MM.1S (cell line): ENCODE results near the gene PCDHA11.

Experiments
- DNase-seq: peaks from one replicate; pipeline ENCODE4 v3.0.0-alpha.2; 2015
- H2AFZ ChIP-seq: fragments of 300-600 bp; sonication (generic); 2 replicates; pipeline ENCODE4 v1.6.0; 2016; ENCODE audit warnings: antibody characterized with exemption, low read length
- H3F3A ChIP-seq: fragments of 300-600 bp; sonication (generic); 2 replicates; pipeline ENCODE4 v1.6.1; 2016; ENCODE audit warnings: mild to moderate bottlenecking, antibody characterized with exemption, low read length, moderate library complexity, mixed read lengths; ENCODE audit not compliant: insufficient read depth
- H3K27ac ChIP-seq: fragments of 300-600 bp; sonication (generic); 2 replicates; pipeline ENCODE4 v1.5.1; 2016; ENCODE audit warnings: mild to moderate bottlenecking, low read length
- H3K27me3 ChIP-seq: fragments of 300-600 bp; sonication (generic); replicated peaks from 2 replicates; pipeline ENCODE4 v1.6.0; 2016; ENCODE audit warnings: low read length; ENCODE audit not compliant: insufficient read depth
- H3K36me3 ChIP-seq: fragments of 300-600 bp; sonication (generic); replicated peaks from 2 replicates; pipeline ENCODE4 v1.6.1; 2016; ENCODE audit warnings: mild to moderate bottlenecking, low read length, mixed read lengths; ENCODE audit not compliant: insufficient read depth
- H3K4me1 ChIP-seq: fragments of 300-600 bp; sonication (generic); 2 replicates; pipeline ENCODE4 v1.6.1; 2016; ENCODE audit warnings: low read length, mixed read lengths
- H3K4me2 ChIP-seq: fragments of 300-600 bp; sonication (generic); 2 replicates; pipeline ENCODE4 v1.6.0; 2016; ENCODE audit warnings: low read depth, low read length
- H3K4me3 ChIP-seq: fragments of 300-600 bp; sonication (generic); 2 replicates; pipeline ENCODE4 v1.5.1; 2016; ENCODE audit warnings: low read length, mixed read lengths
- H3K79me2 ChIP-seq: fragments of 300-600 bp; sonication (generic); 2 replicates; pipeline ENCODE4 v1.6.1; 2016; ENCODE audit warnings: mixed run types, low read length, mixed read lengths
- H3K9ac ChIP-seq: fragments of 300-600 bp; sonication (generic); 2 replicates; pipeline ENCODE4 v1.6.1; 2016; ENCODE audit warnings: low read length, mixed read lengths
- H3K9me2 ChIP-seq: fragments of 300-600 bp; sonication (generic); replicated peaks from 2 replicates; pipeline ENCODE4 v1.6.1; 2016; ENCODE audit warnings: mild to moderate bottlenecking, low read length, mixed read lengths; ENCODE audit not compliant: insufficient read depth
- H3K9me3 ChIP-seq: fragments of 300-600 bp; sonication (generic); replicated peaks from 2 replicates; pipeline ENCODE4 v1.6.1; 2016; ENCODE audit warnings: mild to moderate bottlenecking, low read length, mixed read lengths; ENCODE audit not compliant: insufficient read depth
- H4K20me1 ChIP-seq: fragments of 300-600 bp; sonication (generic); 2 replicates; pipeline ENCODE4 v1.6.1; 2016; ENCODE audit warnings: mild to moderate bottlenecking, low read length, moderate library complexity, mixed read lengths; ENCODE audit not compliant: insufficient read depth
- EZH2 ChIP-seq: fragments of 300-600 bp; sonication (generic); optimal IDR thresholded peaks from 2 replicates; pipeline ENCODE3; 2017; ENCODE audit warnings: low read depth, mild to moderate bottlenecking, antibody characterized with exemption, low read length, mixed read lengths
- EZH2phosphoT487 ChIP-seq: fragments of 300-600 bp; sonication (generic); IDR thresholded peaks from 2 replicates; pipeline ENCODE4 v1.6.1; 2018; ENCODE audit warnings: antibody characterized with exemption, low read length
- TF ChIP-seq, protein P1 (sequence below): fragments of 300-600 bp; sonication (generic); IDR thresholded peaks from 2 replicates; pipeline ENCODE4 v1.5.1; 2016; ENCODE audit warnings: antibody characterized with exemption, low read length, mixed read lengths

Gene PCDHA11

DNA sequence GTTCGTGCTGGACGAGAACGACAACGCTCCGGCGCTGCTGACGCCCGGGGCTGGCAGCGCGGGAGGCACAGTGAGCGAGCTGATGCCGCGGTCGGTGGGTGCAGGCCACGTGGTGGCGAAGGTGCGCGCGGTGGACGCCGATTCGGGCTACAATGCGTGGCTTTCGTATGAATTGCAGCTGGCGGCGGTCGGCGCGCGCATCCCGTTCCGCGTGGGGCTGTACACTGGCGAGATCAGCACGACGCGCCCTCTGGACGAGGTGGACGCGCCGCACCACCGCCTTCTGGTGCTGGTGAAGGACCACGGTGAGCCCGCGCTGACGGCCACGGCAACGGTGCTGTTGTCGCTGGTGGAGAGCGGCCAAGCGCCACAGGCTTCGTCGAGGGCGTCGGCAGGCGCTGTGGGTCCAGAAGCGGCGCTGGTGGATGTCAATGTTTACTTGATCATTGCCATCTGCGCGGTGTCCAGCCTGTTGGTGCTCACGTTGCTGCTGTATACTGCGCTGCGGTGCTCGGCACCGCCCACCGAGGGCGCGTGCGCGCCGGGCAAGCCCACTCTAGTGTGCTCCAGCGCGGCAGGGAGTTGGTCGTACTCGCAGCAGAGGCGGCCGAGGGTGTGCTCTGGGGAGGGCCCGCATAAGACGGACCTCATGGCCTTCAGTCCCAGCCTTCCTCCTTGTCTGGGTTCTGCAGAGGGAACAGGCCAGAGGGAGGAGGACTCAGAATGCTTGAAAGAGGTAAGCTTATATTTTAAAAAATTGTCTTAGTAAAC lies 15.4 kb downstream of the PCDHA11 start:
- H3K4me1 ChIP-seq = no peaks in the 10 kb centered on the region
- no peaks in the 10 kb centered on the region for H3K27me3 ChIP-seq
- H3K9ac ChIP-seq = no peak overlapping the region
- no peaks in the 10 kb centered on the region for H3F3A ChIP-seq
- H3K4me2 ChIP-seq = no peak overlapping the region
- DNase-seq = no peak
- H3K9me3 ChIP-seq = no peaks in the 10 kb centered on the region
- no peak overlapping the region for H3K4me3 ChIP-seq
- H3K36me3 ChIP-seq = no peaks in the 10 kb centered on the region
- no peaks in the 10 kb centered on the region for H4K20me1 ChIP-seq
- no peak overlapping the region for H3K27ac ChIP-seq
- H3K79me2 ChIP-seq = no peaks in the 10 kb centered on the region
- H3K9me2 ChIP-seq = no peaks in the 10 kb centered on the region
- no peak overlapping the region for H2AFZ ChIP-seq
- no peak for TF ChIP-seq EZH2phosphoT487
- no peak for TF ChIP-seq EZH2
- TF ChIP-seq, protein P1, sequence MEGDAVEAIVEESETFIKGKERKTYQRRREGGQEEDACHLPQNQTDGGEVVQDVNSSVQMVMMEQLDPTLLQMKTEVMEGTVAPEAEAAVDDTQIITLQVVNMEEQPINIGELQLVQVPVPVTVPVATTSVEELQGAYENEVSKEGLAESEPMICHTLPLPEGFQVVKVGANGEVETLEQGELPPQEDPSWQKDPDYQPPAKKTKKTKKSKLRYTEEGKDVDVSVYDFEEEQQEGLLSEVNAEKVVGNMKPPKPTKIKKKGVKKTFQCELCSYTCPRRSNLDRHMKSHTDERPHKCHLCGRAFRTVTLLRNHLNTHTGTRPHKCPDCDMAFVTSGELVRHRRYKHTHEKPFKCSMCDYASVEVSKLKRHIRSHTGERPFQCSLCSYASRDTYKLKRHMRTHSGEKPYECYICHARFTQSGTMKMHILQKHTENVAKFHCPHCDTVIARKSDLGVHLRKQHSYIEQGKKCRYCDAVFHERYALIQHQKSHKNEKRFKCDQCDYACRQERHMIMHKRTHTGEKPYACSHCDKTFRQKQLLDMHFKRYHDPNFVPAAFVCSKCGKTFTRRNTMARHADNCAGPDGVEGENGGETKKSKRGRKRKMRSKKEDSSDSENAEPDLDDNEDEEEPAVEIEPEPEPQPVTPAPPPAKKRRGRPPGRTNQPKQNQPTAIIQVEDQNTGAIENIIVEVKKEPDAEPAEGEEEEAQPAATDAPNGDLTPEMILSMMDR = no peak

GRCh38 chr5:140916325-140916724 lies 47.6 kb downstream of the PCDHA11 start:
- H3K27me3 ChIP-seq = no peaks in the 10 kb centered on the region
- H3K9ac ChIP-seq = no peak overlapping the region

More at GRCh38 chr5:140916325-140916724, 47.6 kb downstream of the PCDHA11 start:
- no peak for TF ChIP-seq EZH2phosphoT487
- no peak for TF ChIP-seq EZH2
- TF ChIP-seq, protein P1 = no peak
- Histone ChIP-seq H3K4me2 (no peak overlapping the region), H3K9me2 (no peaks in the 10 kb centered on the region), H3K9me3 (no peaks in the 10 kb centered on the region), H3K36me3 (no peaks in the 10 kb centered on the region), H3F3A (no peaks in the 10 kb centered on the region), H4K20me1 (no peaks in the 10 kb centered on the region), H3K79me2 (no peaks in the 10 kb centered on the region), H3K27ac (no peak overlapping the region), H3K4me3 (no peak overlapping the region), H3K4me1 (no peaks in the 10 kb centered on the region), H2AFZ (no peak overlapping the region)
- no peak for DNase-seq
